GM18868 (cell line): ENCODE data around the gene SLC5A10.

Source experiments
- ATAC-seq: cut with Tn5 transposase; IDR thresholded peaks from one replicate; pipeline ENCODE4 v1.9.1; 2021; ENCODE audit warnings: mild to moderate bottlenecking, moderate library complexity; ENCODE audit not compliant: unreplicated experiment

Gene SLC5A10

DNA sequence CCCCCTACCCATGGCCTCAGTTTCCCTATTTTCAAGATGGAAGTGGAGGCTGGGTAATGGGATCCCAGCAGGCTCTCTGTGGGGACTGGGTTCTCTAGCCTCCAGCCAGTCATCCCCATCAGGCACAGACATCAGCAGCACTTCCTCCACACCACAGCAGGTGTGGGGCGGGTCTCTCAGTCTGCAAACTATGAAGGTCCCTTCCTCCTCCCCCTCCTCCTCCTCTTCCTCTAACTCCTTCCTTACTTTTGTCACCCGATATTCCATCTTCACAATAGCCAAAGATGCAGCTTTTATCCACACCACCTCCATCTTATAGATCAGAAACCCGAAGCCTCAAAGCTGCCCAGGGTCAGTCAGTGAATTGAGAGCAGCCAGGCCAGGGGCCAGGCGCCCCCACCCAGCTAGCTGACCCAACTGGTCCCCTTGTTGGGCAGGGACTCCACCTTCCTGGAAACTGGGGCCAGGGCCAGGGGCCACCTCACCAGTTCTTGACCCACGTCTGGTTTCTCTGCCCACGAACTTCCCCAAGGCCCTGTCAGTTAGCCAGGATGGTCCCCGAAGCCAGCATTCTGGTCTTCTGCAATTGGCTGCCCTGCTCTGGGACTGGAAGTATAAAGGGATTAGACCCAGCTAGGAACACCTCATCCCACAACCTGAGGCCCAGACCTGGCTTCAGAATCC is 50.1 kb downstream of the SLC5A10 start:
- ATAC-seq = no peak

DNA sequence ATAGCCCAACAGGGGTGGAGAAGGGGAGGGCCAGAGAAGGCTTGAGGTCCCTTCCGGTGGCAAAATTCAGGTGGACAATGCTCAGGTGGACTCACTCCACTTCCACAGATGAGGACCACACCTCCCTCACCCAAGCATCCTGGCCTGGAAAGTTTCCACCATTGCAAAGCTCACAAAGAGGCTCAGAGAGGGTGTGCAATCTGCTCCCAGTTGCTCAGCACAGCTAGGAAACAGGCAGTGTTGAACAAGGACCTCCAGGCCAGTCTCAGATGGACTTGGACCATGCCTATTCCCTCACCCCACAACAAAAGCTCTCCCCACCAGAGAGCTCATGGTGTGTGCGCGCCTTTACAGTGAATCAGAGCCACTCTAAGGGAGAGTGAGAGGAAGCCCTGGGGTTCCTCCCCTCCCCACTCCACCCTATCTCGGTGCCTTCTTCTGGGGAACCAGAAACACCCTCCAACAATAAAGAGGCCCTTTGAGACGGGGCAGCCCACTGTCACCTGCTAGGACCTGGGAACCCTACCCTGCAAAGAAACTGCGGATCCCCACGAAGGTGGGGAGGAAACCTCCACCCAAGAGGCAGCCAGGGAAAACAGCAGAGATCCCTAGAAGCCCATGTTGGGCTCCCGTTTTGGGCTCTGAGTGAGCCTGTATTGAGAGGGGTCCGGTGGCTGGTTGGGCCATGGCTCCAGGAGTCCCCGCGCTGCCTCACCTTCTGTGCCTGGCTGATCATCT is 51.0 kb downstream of the SLC5A10 start:
- ATAC-seq = no peak

DNA sequence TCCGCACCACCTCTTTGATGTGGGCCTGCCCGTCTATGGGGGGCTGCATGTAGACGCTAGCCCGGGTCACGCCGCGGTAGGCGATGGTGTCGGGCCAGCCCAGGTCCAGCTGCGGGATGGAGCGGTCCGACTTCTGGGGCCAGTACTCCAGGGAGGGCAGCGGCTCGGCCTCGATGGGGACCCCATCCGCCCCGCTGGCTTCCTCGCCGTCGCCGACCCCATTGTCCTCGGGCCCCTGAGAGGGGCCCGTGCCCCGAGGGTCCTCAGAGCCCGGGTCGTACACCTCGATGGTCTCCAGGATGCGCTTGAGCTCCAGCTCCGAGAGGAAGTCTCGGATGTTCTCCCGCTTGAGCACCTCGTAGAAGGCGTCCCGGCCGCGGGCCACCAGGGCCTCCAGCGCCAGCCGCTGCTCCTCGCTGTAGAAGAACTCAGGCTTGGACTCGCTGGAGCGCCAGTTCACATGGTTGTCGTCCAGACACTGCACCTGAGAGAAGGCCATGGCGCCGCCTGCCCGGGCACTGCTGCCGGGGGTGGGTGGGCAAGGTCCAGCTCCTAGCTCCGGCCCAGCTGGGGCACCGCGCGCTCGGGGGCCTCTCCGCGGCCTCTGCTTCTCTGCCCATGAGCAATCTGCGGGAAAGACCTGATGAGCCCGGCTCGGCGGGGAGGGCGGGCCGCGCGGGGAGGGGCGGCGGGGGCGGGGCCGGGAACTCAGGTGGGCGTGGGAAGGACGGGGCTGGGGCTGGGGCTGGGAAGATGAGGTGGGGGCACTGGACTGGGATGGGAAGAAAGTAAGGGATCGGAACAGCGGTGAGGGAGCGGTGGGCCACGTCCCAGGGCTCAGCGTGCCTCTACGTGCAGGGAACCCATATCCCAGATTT is 51.8 kb downstream of the SLC5A10 start:
- ATAC-seq = peak; percentile 17

DNA sequence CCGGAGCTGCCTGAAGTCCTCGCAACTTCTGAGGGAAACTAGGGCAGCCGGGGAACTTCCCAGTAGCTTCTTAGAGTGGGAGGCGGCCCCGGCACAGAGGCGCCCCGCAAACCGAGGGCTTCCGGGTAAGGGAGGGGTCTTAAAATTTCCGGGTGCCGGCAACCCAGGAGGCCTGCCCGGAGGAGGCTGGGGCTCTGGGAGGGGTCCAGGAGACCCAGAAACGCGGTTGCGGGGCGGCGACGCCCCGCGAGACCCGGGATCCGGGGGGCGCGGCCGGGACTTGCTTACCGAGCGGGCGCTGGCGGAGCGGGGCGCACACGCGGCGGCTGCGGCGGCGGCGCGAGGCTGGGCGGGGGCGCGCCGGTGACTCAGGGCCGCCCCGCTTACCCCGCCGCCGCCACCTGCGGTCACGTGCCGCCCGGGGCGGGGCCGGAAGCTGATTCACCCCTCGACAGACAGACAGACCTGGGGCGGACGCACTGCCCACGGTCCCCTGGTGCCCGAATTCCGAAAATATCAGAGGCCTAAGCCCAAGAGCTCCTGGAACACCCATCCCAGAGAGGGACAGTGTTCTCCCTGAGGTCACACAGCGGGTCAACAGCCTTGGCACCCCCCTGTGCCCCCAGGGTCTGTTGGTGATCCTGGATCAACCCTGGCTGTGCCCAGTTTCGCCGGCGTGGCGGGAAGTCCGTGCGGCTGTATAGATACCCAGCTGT is 52.6 kb downstream of the SLC5A10 start, which contains the start of gene FAM83G:
Gene FAM83G, minus strand, starts transcription at position 344 of the 716 bp plus-strand sequence. CDS start 723 bp downstream, outside the sequence.
- peak; percentile 78 for ATAC-seq

DNA sequence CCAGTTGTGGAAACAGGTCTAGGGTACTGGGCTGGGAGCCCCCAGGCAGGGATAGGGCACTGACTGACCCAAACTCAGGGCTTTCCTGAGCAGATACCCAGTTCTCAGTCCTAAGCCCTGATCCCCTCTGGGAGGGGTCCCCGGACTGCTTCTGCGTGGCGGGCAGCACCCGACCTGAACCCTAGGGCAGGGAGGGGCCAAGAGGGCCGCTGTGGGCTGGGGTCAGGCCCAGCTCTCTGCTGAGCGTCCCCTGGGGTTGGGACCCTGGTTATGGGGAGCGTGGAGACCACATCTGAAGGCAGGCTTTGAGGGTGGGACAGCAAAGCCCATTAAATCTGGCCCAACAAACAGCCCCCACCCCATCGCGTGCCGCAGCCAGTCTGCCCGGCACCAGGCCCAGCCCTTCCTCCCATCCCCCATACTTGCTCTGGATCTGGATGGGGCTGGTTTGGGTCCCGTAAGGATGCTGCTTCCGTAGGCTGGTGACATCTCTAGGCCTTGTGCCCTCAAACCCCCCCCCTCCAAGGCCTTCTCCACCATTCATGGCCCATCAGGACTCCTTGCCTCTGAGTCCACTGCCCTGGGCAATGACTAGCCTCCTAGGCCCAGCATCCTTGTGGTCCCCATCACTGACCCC is 53.3 kb downstream of the SLC5A10 start:
- ATAC-seq = no peak

DNA sequence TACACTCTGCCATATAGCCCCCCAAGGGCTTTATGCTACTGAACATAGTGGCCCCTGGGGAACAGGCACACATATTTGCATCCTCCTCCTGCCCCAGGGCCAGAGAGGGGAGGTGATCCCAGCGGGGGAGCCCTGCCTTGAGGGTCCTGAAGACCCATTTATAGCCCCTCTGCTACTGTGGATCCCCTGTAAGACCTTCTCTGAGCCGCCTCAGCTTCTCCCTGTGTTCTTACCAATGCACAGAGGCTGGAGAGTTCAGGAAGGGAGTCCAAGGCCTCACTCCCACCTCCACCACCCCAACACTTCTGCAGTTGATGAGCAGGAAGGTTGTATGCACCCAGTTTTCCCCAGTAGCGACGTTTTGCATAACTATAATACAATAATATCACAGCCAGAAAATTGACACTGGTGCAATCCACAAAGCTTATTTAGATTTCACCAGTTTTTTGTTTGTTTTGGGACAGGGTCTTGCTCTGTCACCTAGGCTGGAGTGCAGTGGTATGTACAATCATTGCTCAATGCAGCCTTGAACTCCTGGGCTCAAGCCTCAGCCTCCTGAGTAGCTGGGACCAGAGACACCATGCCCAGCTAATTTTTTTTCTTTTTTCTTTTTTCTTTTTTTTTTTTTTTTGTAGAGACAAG is 53.9 kb downstream of the SLC5A10 start:
- no peak for ATAC-seq

DNA sequence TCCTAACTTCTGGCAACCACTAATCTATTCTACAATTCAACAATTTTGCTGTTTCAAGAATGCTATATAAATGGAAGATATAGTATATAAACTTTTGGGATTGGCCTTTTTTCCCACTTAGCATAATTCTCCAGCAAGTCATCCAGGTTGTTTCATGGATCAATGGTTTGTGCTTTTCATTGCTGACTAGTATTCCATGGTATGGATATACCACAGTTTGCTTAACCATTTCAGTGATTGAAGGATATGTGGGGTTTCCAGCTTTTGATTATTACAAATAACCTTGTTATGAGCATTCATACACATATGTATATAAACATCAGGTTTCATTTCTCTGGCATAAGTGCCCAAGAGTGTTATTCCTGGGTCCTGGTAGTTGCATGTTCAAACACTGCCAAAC is 54.7 kb downstream of the SLC5A10 start:
- ATAC-seq = no peak

DNA sequence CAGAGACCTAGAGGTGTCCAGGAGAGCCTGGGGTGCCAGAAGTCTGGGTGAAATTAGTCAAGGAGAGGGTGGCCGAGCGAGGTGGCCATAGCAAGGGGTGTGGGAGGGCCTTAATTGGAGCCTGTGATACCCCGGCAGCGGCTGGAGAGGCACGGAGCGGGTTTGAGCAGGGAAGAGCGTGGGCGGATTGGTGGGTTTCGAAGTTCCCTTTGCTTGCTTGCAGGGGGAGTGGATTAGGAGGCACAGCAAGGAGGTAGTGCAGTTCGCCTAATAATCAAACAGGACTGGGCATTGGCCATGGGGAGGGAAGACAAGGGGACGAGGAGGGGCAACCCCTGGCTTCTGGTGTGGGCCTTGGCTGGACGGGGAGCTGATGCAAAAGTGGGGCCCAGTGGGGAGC is 58.0 kb downstream of the SLC5A10 start:
- no peak for ATAC-seq

DNA sequence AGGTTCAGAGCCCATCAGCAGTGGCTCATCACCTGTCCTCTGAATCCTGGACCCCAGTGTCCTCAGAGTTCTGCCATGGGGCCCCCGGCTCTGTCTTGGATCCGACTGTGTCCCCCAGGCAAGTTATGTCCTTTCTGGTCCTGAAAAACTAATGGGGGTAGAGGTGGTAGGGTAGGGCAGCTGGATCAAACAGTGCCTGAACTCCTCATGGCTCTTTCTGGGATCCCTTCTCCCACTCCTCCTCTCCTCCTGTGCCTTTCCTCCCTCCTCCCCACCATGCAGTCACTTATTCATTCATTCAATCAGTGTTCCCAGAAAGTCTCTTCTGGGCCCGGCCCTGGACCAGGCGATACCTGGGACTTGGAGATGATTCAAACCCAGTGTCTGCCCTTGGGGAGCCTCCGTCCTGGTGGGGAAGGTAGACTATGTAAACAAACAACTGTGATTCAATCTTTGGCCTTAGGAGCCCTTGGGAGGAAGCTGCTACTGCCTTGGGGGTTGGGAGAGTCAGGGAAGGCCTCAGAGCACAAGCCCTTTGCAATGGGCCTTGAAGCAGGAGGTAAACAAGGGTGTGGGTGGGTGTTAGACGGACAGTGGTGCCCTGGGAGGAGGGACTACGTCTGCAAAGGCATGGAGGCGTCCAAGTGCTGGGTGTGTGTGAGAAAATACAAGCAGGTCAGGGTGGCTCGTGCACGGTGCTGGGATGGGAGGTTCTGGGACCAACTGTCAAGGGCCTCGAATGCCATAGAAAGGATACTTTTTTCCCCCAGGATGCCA is 59.0 kb downstream of the SLC5A10 start:
- ATAC-seq = no peak

DNA sequence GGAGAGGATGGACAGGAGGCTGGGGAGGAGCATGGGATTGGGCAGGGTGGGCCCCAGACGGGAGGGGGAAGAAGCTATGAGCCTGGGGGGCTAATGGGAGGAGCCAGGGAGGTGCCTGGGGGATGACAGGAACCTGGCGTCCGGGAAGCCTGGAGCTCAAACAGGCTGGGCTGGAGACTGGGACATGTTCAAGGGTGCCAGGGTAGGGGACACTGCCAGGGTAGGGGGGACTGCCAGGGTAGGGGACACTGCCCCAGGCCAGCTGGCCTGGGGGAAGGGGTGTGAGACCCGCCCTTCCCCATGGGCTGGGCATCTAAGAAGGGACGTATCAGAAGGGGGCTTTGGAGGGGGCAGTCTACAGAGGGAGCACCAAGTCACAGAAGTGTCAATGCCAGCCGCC is 59.6 kb downstream of the SLC5A10 start:
- ATAC-seq = no peak

DNA sequence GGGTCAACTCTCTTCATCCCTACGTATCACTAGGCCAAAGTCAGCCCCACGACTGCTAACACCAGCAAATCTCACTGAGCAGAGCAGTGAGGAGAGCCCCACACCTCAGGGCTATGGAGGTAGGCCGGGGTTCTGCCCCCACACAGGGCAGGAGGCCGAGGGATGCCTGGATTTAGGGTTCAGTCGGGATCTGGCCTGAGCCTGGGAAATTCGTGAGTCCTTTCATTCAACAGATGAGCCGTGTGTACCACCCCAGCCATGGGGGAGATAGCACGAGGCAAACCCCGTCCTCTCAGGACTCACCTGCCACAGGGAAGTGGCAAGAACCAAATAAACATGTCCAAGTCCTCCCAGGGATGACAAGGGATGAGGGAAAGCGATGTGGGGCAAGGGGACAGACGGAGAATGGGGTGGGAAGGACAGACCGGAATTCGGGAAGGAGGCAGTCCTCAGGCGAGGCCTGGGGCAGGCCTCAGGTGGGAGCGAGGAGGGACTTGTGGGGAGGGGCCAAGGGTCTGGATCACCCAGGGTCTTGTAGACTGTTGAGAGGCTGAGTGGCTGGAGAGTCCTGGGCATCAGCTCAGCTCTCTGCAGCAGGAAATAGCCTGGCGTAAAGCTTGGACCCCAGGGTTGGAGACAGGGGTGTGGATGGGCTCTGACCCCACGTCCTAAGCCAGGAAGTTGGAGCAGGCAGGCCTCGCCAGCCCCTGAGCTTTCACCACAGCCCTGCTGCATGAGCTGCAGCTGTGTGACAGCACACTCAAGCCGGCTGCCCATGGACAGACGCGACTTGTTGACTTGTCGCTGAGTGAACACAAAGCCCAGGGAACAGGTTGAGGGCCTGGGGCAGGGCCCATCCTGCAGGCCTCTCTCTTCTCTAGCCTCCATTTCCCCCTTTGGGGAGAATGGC is 60.5 kb downstream of the SLC5A10 start:
- no peak for ATAC-seq

DNA sequence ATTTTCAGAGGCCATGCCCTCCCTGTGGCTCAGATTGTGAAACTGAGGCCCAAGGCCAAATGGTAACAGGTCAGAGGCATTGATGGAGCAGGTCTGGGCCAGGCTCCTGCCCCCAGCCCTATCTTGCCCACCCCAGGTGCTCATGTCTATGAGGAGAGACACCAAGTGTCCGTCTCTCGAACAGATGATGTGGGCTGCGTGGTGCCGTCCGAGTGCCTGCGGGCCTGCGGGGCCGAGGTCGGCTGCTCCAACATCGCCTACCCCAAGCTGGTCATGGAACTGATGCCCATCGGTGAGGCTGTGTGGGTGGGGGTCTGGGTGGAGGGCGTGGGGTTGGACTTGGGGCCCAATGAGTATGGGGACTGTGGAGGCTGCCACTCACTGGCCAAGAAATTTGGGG is 61.3 kb downstream of the SLC5A10 start:
- ATAC-seq = no peak

DNA sequence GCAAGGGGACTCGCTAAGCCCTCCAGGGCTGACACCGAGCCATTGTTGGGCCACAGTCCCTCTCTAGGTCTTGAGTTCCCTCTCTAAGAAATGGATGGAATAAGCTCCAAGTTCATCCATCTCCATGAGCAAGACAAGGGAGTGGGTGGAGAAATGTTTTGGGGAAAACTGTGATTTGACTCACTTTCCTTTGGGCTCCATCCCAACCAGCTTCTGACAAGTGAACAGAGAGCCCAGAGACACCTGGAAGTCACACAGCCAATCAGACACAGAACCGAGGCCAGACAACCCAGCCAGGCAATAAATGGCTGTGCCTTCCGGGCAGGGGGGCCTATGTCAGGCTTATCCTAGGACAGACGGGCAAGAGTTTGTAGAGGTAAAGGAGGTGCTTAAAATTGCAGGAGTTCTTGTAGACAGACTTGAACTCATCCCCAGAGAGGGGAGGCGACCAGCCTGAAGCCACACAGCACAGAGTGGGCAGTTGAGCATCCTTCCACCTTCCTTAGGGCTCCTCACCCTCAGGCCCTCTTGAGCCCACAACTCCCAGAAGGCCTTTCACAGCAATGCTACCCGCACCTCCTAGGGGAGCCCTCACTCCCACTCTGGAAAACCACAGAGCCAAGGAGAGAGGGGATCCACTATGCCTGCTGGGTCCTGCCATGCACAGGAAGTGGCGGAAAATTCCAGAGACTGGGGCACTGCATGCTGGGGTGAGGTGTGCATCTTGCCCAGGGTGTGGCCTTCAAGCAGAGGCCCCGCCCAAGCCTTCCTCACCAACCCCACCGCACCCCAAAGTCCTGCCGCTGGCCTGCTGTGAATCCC is 62.1 kb downstream of the SLC5A10 start:
- no peak for ATAC-seq

DNA sequence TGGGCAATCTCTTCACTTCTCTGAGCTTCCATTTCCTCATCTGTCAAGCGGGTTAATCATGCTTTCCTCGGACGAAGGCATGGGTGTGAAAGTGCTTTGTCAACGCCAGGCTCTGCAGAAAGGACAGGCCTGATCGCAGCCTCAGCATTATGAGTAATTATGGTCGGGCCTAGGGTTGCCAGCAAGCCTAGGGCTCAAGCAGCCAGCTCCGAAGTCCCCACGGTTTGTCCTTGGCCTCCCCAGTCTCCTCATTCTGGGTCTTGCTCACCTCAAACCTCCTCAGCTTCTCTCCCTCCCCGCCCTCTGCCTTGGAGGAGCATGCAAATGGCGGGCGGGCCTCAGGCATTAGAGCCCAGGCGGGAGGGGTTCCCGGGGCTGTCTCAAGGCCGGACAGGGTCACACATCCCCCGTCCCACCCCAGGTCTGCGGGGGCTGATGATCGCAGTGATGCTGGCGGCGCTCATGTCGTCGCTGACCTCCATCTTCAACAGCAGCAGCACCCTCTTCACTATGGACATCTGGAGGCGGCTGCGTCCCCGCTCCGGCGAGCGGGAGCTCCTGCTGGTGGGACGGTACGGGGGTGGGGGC is 62.8 kb downstream of the SLC5A10 start:
- ATAC-seq = no peak

DNA sequence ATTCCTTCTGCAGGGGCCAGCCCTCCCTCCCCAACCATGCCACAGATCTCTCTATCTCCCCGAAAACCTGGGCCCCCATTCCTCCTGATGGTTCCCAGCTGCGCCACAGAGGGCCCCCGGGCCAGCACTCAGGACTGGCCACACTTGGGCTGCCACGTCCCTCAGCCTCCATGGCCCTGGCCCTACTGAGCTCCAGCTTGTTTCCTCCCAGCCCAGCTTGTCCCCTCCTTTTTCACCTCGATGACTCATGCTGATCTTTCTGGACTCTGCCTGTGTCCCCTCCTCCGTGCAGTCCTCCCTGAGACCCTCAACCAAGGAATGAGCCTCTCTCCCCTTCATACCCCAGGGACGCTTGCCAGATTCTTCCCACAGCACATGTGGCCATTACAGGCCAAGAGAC is 63.5 kb downstream of the SLC5A10 start:
- no peak for ATAC-seq

DNA sequence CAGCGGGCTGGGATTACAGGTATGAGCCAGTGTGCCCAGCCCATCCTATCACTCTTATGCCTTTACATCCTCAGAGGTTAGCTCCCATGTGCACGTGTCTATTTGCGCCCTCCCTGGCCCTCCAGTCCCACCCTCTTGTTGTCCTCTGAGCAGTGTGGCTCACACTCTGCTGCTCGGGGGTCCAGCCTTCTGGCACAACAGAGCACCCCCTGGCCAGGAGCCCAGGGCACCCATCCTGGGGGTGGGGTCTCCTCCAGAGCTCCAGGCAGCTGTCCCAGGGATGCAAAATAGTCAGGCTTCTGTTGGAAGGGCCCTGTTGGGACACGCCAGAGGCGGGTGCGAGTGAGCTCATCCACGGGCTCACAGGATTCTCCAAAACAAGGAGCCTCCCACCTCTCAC is 64.3 kb downstream of the SLC5A10 start:
- no peak for ATAC-seq

DNA sequence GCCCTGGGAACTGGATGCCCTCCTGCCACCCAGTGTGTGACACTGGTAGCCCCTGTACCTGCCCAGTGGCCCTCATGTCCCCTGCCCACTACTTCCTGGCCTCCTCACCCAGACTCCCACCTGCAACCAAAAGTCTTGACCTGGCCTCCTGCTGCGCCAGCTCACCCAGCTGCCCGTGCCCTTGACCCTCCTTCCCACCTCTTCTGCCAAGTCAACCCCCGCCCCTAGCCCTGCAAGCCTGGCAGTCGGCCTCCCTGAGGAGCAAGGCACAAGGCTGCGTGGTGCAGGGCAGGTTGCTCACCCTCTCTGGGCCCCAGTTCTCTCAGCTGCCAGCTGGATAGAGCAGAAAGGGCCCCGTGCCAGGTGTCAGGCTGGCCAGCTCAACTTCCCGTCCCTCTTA is 64.9 kb downstream of the SLC5A10 start:
- ATAC-seq = no peak
